PFSK-1 (cell line): Measurements from ENCODE around the gene COX14.

ENCODE experiments used
- POLR2AphosphoS5 ChIP-seq: IDR thresholded peaks from 2 replicates; pipeline ENCODE4 v1.6.1; 2012; ENCODE audit warnings: low read depth, mild to moderate bottlenecking, control low read depth, low read length, moderate library complexity
- TF ChIP-seq, protein P1 (sequence below), 2 experiments: IDR thresholded peaks; 2 replicates each; pipeline versions ENCODE4 v1.6.1 to v1.8.0; 2011 to 2012; ENCODE audit warnings: low read depth in 2 of 2, low read length in 2 of 2, control low read depth in 1 of 2, inconsistent platforms in 1 of 2, mild to moderate bottlenecking in 1 of 2, moderate library complexity in 1 of 2; ENCODE audit not compliant: insufficient read depth in 1 of 2

DNA sequence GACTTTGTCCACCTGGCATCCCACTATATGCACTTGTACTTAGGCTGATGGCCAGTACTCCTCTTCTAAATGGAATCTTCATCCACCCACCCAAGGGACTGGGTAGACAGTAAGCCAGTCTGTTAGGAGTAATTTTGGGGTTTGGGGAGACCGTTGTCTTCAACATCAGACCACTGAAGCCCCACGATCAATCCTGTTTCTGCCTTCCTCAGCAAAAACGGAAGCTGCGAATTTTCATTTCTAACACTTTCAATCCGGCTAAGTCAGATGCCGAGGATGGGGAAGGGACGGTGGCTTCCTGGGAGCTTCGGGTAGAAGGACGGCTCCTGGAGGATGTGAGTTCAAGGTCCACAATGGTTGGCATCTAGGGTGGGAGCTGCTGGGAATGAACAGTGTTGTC lies 24.9 kb upstream of the COX14 start:
- no peak for TF ChIP-seq POLR2AphosphoS5
- TF ChIP-seq, protein P1, sequence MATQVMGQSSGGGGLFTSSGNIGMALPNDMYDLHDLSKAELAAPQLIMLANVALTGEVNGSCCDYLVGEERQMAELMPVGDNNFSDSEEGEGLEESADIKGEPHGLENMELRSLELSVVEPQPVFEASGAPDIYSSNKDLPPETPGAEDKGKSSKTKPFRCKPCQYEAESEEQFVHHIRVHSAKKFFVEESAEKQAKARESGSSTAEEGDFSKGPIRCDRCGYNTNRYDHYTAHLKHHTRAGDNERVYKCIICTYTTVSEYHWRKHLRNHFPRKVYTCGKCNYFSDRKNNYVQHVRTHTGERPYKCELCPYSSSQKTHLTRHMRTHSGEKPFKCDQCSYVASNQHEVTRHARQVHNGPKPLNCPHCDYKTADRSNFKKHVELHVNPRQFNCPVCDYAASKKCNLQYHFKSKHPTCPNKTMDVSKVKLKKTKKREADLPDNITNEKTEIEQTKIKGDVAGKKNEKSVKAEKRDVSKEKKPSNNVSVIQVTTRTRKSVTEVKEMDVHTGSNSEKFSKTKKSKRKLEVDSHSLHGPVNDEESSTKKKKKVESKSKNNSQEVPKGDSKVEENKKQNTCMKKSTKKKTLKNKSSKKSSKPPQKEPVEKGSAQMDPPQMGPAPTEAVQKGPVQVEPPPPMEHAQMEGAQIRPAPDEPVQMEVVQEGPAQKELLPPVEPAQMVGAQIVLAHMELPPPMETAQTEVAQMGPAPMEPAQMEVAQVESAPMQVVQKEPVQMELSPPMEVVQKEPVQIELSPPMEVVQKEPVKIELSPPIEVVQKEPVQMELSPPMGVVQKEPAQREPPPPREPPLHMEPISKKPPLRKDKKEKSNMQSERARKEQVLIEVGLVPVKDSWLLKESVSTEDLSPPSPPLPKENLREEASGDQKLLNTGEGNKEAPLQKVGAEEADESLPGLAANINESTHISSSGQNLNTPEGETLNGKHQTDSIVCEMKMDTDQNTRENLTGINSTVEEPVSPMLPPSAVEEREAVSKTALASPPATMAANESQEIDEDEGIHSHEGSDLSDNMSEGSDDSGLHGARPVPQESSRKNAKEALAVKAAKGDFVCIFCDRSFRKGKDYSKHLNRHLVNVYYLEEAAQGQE (IDR thresholded peaks at IDR 0.05; ENCODE audit: insufficient read depth in 1 of 2, low read depth in 2 of 2, low read length in 2 of 2), result no peak
